Endothelial cell of umbilical vein (primary cell): ENCODE measurements around the gene SRRM2.

Source experiments
- EZH2 ChIP-seq: IDR thresholded peaks from 2 replicates; pipeline ENCODE4 v1.6.1; 2012; ENCODE audit warnings: borderline replicate concordance, low read depth, mild to moderate bottlenecking, moderate library complexity, low read length, inconsistent platforms; ENCODE audit not compliant: severe bottlenecking
- TF ChIP-seq, protein P1 (sequence below), 2 donors: IDR thresholded peaks; 1 replicate in 1 of 2; 2 replicates in 1 of 2; pipeline ENCODE4 v1.5.1; 2011; ENCODE audit warnings: low read length in 2 of 2, mild to moderate bottlenecking in 2 of 2, moderate library complexity in 2 of 2, control low read depth in 1 of 2, inconsistent platforms in 1 of 2, low read depth in 1 of 2; ENCODE audit not compliant: insufficient read depth in 1 of 2; ENCODE audit errors: extremely low read depth in 1 of 2

DNA sequence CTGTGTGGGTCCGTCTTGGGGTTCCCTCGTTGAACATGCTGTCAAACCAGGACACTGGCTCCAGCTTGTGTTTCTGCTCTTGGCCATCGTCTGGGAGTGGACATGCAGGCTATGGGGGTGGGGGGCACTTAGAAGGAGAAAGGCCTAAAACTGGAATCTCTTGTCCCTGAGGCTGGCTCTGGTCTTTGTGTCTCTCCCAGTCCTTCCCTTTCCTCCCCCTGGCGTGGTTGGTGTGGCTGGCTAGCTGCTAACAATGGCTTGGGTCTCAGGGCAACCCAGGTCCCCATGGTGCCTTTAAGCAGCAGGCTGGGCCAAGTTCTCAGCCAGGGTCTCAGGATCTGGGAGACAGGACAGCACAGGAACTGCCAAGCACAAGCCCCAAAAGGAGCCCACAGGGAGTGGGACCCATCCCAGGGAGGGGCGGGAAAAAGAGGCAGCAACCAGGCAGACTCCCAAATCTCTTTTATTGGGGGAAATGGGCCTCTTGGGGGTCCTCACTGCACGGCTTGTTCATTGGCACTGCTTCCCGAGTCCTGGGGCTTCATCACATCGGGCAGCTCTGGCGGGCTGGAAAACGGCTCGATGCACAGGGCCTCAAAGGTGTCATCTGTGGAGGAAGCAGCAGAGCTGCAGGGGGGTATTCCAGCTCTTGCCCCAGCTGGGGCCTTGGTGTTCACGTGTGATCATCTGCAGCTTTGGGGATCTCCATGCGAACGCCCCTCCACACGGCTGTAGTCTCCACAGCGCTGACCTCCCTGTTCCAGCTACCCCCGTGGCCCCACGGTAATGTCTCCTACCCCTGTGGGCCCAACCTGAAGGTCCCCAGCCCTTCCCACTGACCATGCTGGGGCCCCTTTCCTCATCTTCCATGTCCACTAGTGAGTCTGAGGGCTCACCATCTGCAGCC, 19.3 kb downstream of the SRRM2 start:
- TF ChIP-seq, protein P1, sequence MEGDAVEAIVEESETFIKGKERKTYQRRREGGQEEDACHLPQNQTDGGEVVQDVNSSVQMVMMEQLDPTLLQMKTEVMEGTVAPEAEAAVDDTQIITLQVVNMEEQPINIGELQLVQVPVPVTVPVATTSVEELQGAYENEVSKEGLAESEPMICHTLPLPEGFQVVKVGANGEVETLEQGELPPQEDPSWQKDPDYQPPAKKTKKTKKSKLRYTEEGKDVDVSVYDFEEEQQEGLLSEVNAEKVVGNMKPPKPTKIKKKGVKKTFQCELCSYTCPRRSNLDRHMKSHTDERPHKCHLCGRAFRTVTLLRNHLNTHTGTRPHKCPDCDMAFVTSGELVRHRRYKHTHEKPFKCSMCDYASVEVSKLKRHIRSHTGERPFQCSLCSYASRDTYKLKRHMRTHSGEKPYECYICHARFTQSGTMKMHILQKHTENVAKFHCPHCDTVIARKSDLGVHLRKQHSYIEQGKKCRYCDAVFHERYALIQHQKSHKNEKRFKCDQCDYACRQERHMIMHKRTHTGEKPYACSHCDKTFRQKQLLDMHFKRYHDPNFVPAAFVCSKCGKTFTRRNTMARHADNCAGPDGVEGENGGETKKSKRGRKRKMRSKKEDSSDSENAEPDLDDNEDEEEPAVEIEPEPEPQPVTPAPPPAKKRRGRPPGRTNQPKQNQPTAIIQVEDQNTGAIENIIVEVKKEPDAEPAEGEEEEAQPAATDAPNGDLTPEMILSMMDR (IDR thresholded peaks at IDR 0.05; ENCODE audit: extremely low read depth in 1 of 2, insufficient read depth in 1 of 2, low read depth in 1 of 2, low read length in 2 of 2), result no peak
- TF ChIP-seq EZH2, result no peak
